ENCODE measurements around the gene CASK. TPM values are rescaled to one million over a fixed set of nuclear protein-coding genes. Genes with fewer than 3 reads are reported as not detected.

The CASK gene
- total RNA-seq, 1 donor, result 55.4 TPM

GRCh38 chrX:41507919-41508318 lies 415.4 kb downstream of the CASK start:
- no peak for TF ChIP-seq CTCF (IDR thresholded peaks at IDR 0.05; ENCODE audit: extremely low read depth, low read depth, low read length)
- Histone ChIP-seq H3K27ac (ENCODE audit: low read depth, low read length) (no peak overlapping the region), H4K20me1 (ENCODE audit: insufficient read depth, low read length) (no peaks in the 10 kb centered on the region), H3K4me1 (ENCODE audit: insufficient read depth, low read length) (no peaks in the 10 kb centered on the region), H3K79me2 (ENCODE audit: insufficient read depth, low read length) (no peaks in the 10 kb centered on the region), H2AFZ (ENCODE audit: low read length) (no peak overlapping the region), H3K9me3 (ENCODE audit: low read depth, low read length) (no peaks in the 10 kb centered on the region), H3K27me3 (ENCODE audit: insufficient read depth, low read length) (no peaks in the 10 kb centered on the region), H3K4me3 (ENCODE audit: insufficient read depth, low read length) (no peak overlapping the region), H3K4me2 (ENCODE audit: insufficient read depth, low read length) (no peak overlapping the region), H3K36me3 (ENCODE audit: insufficient read depth, low read length) (no peaks in the 10 kb centered on the region)
- no peak for DNase-seq (ENCODE audit: insufficient read length, low spot score, missing footprints)

- H3K27me3 ChIP-seq (ENCODE audit: insufficient read depth, low read length), result no peaks in the 10 kb centered on the region
Measured at GRCh38 chrX:41502004-41502403, 421.4 kb downstream of the CASK start.

GRCh38 chrX:41499984-41500383 lies 423.4 kb downstream of the CASK start:
- H3K36me3 ChIP-seq (ENCODE audit: insufficient read depth, low read length), result no peaks in the 10 kb centered on the region
- no peaks in the 10 kb centered on the region for H3K4me1 ChIP-seq (ENCODE audit: insufficient read depth, low read length)
- no peak for TF ChIP-seq CTCF (IDR thresholded peaks at IDR 0.05; ENCODE audit: extremely low read depth, low read depth, low read length)
- H4K20me1 ChIP-seq (ENCODE audit: insufficient read depth, low read length), result no peaks in the 10 kb centered on the region
- peaks cover 3% of the 10 kb centered on the region for H3K9me3 ChIP-seq (ENCODE audit: low read depth, low read length)
- no peak overlapping the region for H3K4me2 ChIP-seq (ENCODE audit: insufficient read depth, low read length)
- H3K4me3 ChIP-seq (ENCODE audit: insufficient read depth, low read length), result no peak overlapping the region
- no peaks in the 10 kb centered on the region for H3K79me2 ChIP-seq (ENCODE audit: insufficient read depth, low read length)
- no peak overlapping the region for H2AFZ ChIP-seq (ENCODE audit: low read length)
- H3K27me3 ChIP-seq (ENCODE audit: insufficient read depth, low read length), result no peaks in the 10 kb centered on the region
- no peak overlapping the region for H3K27ac ChIP-seq (ENCODE audit: low read depth, low read length)
- DNase-seq (ENCODE audit: insufficient read length, low spot score, missing footprints), result no peak

More at GRCh38 chrX:41502004-41502403, 421.4 kb downstream of the CASK start:
- DNase-seq (ENCODE audit: insufficient read length, low spot score, missing footprints), result no peak
- H2AFZ ChIP-seq (ENCODE audit: low read length), result no peak overlapping the region
- peaks cover 3% of the 10 kb centered on the region for H3K9me3 ChIP-seq (ENCODE audit: low read depth, low read length)
- no peaks in the 10 kb centered on the region for H3K79me2 ChIP-seq (ENCODE audit: insufficient read depth, low read length)
- H3K4me2 ChIP-seq (ENCODE audit: insufficient read depth, low read length), result no peak overlapping the region
- no peaks in the 10 kb centered on the region for H4K20me1 ChIP-seq (ENCODE audit: insufficient read depth, low read length)
- H3K4me1 ChIP-seq (ENCODE audit: insufficient read depth, low read length), result no peaks in the 10 kb centered on the region
- H3K4me3 ChIP-seq (ENCODE audit: insufficient read depth, low read length), result no peak overlapping the region
- no peaks in the 10 kb centered on the region for H3K36me3 ChIP-seq (ENCODE audit: insufficient read depth, low read length)
- TF ChIP-seq CTCF (IDR thresholded peaks at IDR 0.05; ENCODE audit: extremely low read depth, low read depth, low read length), result no peak
- no peak overlapping the region for H3K27ac ChIP-seq (ENCODE audit: low read depth, low read length)

- no peak for TF ChIP-seq CTCF (IDR thresholded peaks at IDR 0.05; ENCODE audit: extremely low read depth, low read depth, low read length)
- H3K4me2 ChIP-seq (ENCODE audit: insufficient read depth, low read length), result no peak overlapping the region
- H4K20me1 ChIP-seq (ENCODE audit: insufficient read depth, low read length), result no peaks in the 10 kb centered on the region
- no peaks in the 10 kb centered on the region for H3K36me3 ChIP-seq (ENCODE audit: insufficient read depth, low read length)
- H3K27me3 ChIP-seq (ENCODE audit: insufficient read depth, low read length), result no peaks in the 10 kb centered on the region
- H3K9me3 ChIP-seq (ENCODE audit: low read depth, low read length), result peaks cover 3% of the 10 kb centered on the region
- H3K79me2 ChIP-seq (ENCODE audit: insufficient read depth, low read length), result no peaks in the 10 kb centered on the region
- no peak overlapping the region for H3K4me3 ChIP-seq (ENCODE audit: insufficient read depth, low read length)
- H3K27ac ChIP-seq (ENCODE audit: low read depth, low read length), result no peak overlapping the region
- no peaks in the 10 kb centered on the region for H3K4me1 ChIP-seq (ENCODE audit: insufficient read depth, low read length)
- no peak overlapping the region for H2AFZ ChIP-seq (ENCODE audit: low read length)
- DNase-seq (ENCODE audit: insufficient read length, low spot score, missing footprints), result no peak
Measured at GRCh38 chrX:41499195-41499594, 424.2 kb downstream of the CASK start.

Measured in osteoblast (primary cell).